Ammon's horn (tissue), 1 donor: Measurements from ENCODE around the gene KRT40.

ENCODE experiments used
- DNase-seq: peaks from one replicate; pipeline ENCODE4 v3.0.0-alpha.2; 2016; ENCODE audit warnings: low spot score

Gene KRT40

GRCh38 chr17:40996829-40997228, 12.7 kb upstream of the KRT40 start:
- DNase-seq, result no peak

GRCh38 chr17:40995116-40995515, 11.0 kb upstream of the KRT40 start:
- no peak for DNase-seq

- no peak for DNase-seq
These were observed 9.7 kb upstream of the KRT40 start, which contains the start of gene KRTAP3-3 for GRCh38 chr17:40993839-40994238. KRTAP3-3 (minus strand) TSS chr17:40994164; CDS start chr17:40994097, 67 bp downstream.

- no peak for DNase-seq
These were observed 9.0 kb upstream of the KRT40 start for GRCh38 chr17:40993084-40993483.

- DNase-seq, result no peak
These were observed 8.5 kb upstream of the KRT40 start for GRCh38 chr17:40992666-40993065.

- no peak for DNase-seq
These were observed 2.8 kb upstream of the KRT40 start for GRCh38 chr17:40986920-40987319.

GRCh38 chr17:40981115-40981514, 3.0 kb downstream of the KRT40 start:
- no peak for DNase-seq

GRCh38 chr17:40980596-40980995, 3.5 kb downstream of the KRT40 start:
- peak; percentile 40 for DNase-seq

- DNase-seq, result no peak
These were observed 4.0 kb downstream of the KRT40 start for GRCh38 chr17:40980117-40980516.

GRCh38 chr17:40978575-40979151, 5.5 kb downstream of the KRT40 start:
- DNase-seq, result no peak

- no peak for DNase-seq
These were observed 8.6 kb downstream of the KRT40 start for GRCh38 chr17:40975516-40975915.

GRCh38 chr17:40974366-40974765, 9.8 kb downstream of the KRT40 start:
- DNase-seq, result no peak

- DNase-seq, result no peak
These were observed 16.5 kb downstream of the KRT40 start for GRCh38 chr17:40967582-40967981.

- no peak for DNase-seq
These were observed 17.3 kb downstream of the KRT40 start, which contains the start of gene KRT39 for GRCh38 chr17:40966848-40967247. KRT39 (minus strand) TSS chr17:40966948; CDS start chr17:40966856, 92 bp downstream.

- no peak for DNase-seq
These were observed 20.3 kb downstream of the KRT40 start for GRCh38 chr17:40963838-40964237.

GRCh38 chr17:40962059-40962561, 22.0 kb downstream of the KRT40 start:
- DNase-seq, result no peak

GRCh38 chr17:40961591-40961990, 22.5 kb downstream of the KRT40 start:
- no peak for DNase-seq

GRCh38 chr17:40960144-40960543, 24.0 kb downstream of the KRT40 start:
- no peak for DNase-seq

GRCh38 chr17:40958086-40958953, 25.8 kb downstream of the KRT40 start:
- DNase-seq, result no peak

- DNase-seq, result no peak
These were observed 27.5 kb downstream of the KRT40 start for GRCh38 chr17:40956401-40957254.

GRCh38 chr17:40953881-40954280, 30.2 kb downstream of the KRT40 start:
- peak; percentile 19 for DNase-seq

GRCh38 chr17:40952661-40953060, 31.5 kb downstream of the KRT40 start:
- DNase-seq, result no peak
